ENCODE measurements around the gene GALNT9. TPM values are rescaled to one million over a fixed set of nuclear protein-coding genes. Genes with fewer than 3 reads are reported as not detected.

GALNT9 gene
- total and polyA plus RNA-seq, 2 experiments from 2014 or later = 3.9 to 4.7 TPM

DNA sequence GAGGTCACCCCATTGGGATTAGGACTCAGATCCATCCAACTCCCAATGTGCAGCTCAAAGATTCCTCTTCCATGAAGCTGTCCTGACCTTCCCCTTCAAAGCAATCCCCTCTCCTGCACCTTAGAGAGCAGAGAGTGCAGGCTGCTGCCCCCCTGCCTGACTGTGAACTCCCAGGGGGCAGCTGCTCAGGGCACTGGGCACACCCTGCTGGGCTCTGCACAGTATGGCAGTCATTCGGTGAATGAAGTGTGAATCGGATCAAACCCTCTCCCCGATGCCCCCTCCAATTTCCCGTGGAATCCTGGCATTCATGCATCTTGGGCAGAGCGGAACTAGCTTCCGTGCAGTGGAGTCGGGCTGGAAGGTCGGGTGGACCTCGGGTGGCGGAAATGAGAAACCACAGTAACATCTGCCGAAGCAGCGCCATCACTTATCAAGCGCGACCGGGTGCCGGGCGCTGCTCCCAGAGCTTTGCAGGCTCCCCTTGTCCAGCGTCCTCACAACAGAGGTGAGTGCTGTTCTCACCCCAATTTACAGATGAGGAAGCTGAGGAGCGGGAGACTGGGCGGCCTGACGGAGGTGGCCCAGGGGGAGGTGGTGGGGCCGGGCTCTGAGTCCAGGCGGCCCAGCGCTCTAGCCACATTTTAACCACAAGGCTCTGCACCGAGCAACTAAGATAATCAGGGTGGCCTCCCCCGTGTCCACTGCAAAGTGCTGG, 14.7 kb downstream of the GALNT9 start:
- H3K9me3 ChIP-seq (ENCODE audit: low read depth) = no peaks in the 10 kb centered on the region
- DNase-seq (ENCODE audit: low spot score) = no peak
- H3K4me2 ChIP-seq = no peak overlapping the region
- H3K27ac ChIP-seq = no peak overlapping the region
- no peak overlapping the region for H2AFZ ChIP-seq
- H3K4me3 ChIP-seq = no peak overlapping the region
- no peaks in the 10 kb centered on the region for H3K27me3 ChIP-seq
- TF ChIP-seq EZH2phosphoT487 (IDR thresholded peaks at IDR 0.05; ENCODE audit: low read depth, severe bottlenecking, unreplicated experiment) (no peak), EZH2 (IDR thresholded peaks at IDR 0.05; ENCODE audit: borderline replicate concordance) (no peak)
- TF ChIP-seq, protein P1, sequence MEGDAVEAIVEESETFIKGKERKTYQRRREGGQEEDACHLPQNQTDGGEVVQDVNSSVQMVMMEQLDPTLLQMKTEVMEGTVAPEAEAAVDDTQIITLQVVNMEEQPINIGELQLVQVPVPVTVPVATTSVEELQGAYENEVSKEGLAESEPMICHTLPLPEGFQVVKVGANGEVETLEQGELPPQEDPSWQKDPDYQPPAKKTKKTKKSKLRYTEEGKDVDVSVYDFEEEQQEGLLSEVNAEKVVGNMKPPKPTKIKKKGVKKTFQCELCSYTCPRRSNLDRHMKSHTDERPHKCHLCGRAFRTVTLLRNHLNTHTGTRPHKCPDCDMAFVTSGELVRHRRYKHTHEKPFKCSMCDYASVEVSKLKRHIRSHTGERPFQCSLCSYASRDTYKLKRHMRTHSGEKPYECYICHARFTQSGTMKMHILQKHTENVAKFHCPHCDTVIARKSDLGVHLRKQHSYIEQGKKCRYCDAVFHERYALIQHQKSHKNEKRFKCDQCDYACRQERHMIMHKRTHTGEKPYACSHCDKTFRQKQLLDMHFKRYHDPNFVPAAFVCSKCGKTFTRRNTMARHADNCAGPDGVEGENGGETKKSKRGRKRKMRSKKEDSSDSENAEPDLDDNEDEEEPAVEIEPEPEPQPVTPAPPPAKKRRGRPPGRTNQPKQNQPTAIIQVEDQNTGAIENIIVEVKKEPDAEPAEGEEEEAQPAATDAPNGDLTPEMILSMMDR (IDR thresholded peaks at IDR 0.05; ENCODE audit: poor library complexity) = no peak
- WGBS (ENCODE audit: low lambda C conversion rate, missing lambda C conversion rate) = 93% methylated on average over 26 of the region's 26 CpGs
- no peaks in the 10 kb centered on the region for H3K9me2 ChIP-seq (replicated peaks; ENCODE audit: insufficient read depth)
- no peaks in the 10 kb centered on the region for H3K4me1 ChIP-seq (ENCODE audit: insufficient read depth)
- H3K79me2 ChIP-seq = no peaks in the 10 kb centered on the region
- no peaks in the 10 kb centered on the region for H3K36me3 ChIP-seq (replicated peaks; ENCODE audit: insufficient read depth, low read depth)
- H4K20me1 ChIP-seq (ENCODE audit: insufficient read depth, poor library complexity, severe bottlenecking) = no peaks in the 10 kb centered on the region

DNA sequence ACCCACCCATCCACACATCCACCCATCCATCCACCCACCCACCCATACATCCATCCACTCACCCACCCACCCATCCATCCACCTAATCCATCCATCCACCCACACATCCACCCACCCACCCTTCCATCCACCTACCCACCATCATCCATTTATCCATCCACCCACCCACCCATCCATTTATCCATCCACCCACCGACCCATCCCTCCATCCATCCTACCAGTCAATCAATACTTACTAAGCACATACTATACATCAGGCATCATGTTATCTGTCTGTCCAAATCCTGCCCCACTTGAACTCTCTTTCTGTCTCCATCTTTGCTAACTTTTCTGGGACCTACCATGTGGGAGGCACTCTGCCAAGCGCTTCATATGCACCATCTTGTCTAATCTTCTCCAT, 15.4 kb downstream of the GALNT9 start:
- Histone ChIP-seq H3K79me2 (no peaks in the 10 kb centered on the region), H3K27me3 (no peaks in the 10 kb centered on the region), H3K4me1 (ENCODE audit: insufficient read depth) (no peaks in the 10 kb centered on the region), H4K20me1 (ENCODE audit: insufficient read depth, poor library complexity, severe bottlenecking) (no peaks in the 10 kb centered on the region), H3K27ac (no peak overlapping the region), H2AFZ (no peak overlapping the region), H3K4me3 (no peak overlapping the region), H3K36me3 (replicated peaks; ENCODE audit: insufficient read depth, low read depth) (no peaks in the 10 kb centered on the region), H3K9me3 (ENCODE audit: low read depth) (no peaks in the 10 kb centered on the region), H3K9me2 (replicated peaks; ENCODE audit: insufficient read depth) (no peaks in the 10 kb centered on the region), H3K4me2 (no peak overlapping the region)
- DNase-seq (ENCODE audit: low spot score) = no peak
- TF ChIP-seq EZH2 (IDR thresholded peaks at IDR 0.05; ENCODE audit: borderline replicate concordance) (no peak), EZH2phosphoT487 (IDR thresholded peaks at IDR 0.05; ENCODE audit: low read depth, severe bottlenecking, unreplicated experiment) (no peak)
- TF ChIP-seq, protein P1 (IDR thresholded peaks at IDR 0.05; ENCODE audit: poor library complexity) = no peak
- WGBS (ENCODE audit: low lambda C conversion rate, missing lambda C conversion rate) = 86% methylated on average over 2 of the region's 2 CpGs

DNA sequence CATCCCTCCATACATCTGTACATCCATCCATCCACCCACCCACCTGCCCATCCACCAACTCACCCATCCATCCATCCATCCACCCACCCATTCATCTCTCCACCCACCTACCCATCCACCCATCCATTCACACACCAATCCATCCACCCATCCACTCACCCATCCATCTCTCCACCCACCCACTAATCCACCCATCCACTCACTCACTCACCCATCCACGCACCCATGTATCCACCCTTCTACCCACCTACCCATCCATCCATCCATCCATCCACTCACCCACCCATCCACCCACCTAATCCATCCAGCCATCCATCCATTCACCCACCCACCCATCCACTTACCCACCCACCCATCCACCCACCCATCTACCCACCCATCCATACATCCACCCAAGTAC, 16.2 kb downstream of the GALNT9 start:
- Histone ChIP-seq H3K4me1 (ENCODE audit: insufficient read depth) (no peaks in the 10 kb centered on the region), H3K4me3 (no peak overlapping the region), H3K4me2 (no peak overlapping the region), H3K27ac (no peak overlapping the region), H3K79me2 (no peaks in the 10 kb centered on the region), H2AFZ (no peak overlapping the region), H3K27me3 (no peaks in the 10 kb centered on the region), H3K36me3 (replicated peaks; ENCODE audit: insufficient read depth, low read depth) (no peaks in the 10 kb centered on the region), H3K9me3 (ENCODE audit: low read depth) (no peaks in the 10 kb centered on the region), H3K9me2 (replicated peaks; ENCODE audit: insufficient read depth) (no peaks in the 10 kb centered on the region), H4K20me1 (ENCODE audit: insufficient read depth, poor library complexity, severe bottlenecking) (no peaks in the 10 kb centered on the region)
- no peak for TF ChIP-seq EZH2phosphoT487 (IDR thresholded peaks at IDR 0.05; ENCODE audit: low read depth, severe bottlenecking, unreplicated experiment)
- TF ChIP-seq, protein P1 (IDR thresholded peaks at IDR 0.05; ENCODE audit: poor library complexity) = no peak
- no peak for TF ChIP-seq EZH2 (IDR thresholded peaks at IDR 0.05; ENCODE audit: borderline replicate concordance)
- 100% methylated on average over 1 of the region's 1 CpG for WGBS (ENCODE audit: low lambda C conversion rate, missing lambda C conversion rate)
- DNase-seq (ENCODE audit: low spot score) = no peak

Measured in hepatocyte (in vitro differentiated cells).